Transverse colon (tissue), 4 donors: ENCODE data around the gene PAWR. TPM values are rescaled to one million over a fixed set of nuclear protein-coding genes. Genes with fewer than 3 reads are reported as not detected.

ENCODE experiments used
- DNase-seq: peaks from one replicate; pipeline ENCODE4 v3.0.0-alpha.2; 2019
- H3K27ac ChIP-seq, 4 donors: fragments of 200-600 bp; sonication (generic); 2 replicates each; pipeline ENCODE4 v1.5.1; 2016 to 2018; ENCODE audit warnings: inconsistent platforms in 4 of 4
- H3K27me3 ChIP-seq: fragments of 200-600 bp; sonication (generic); 2 replicates; pipeline ENCODE4 v1.5.1; 2017; ENCODE audit warnings: inconsistent platforms
- H3K36me3 ChIP-seq, 4 donors: fragments of 200-600 bp; sonication (generic); 2 replicates each; pipeline ENCODE4 v1.5.1; 2017 to 2019; ENCODE audit warnings: inconsistent platforms in 4 of 4
- H3K4me1 ChIP-seq, 4 donors: fragments of 200-600 bp; sonication (generic); 2 replicates each; pipeline ENCODE4 v1.5.1; 2017 to 2020; ENCODE audit warnings: inconsistent platforms in 4 of 4
- H3K4me3 ChIP-seq, 4 donors: fragments of 200-600 bp; sonication (generic); 1 replicate in 1 of 4; 2 replicates in 3 of 4; pipeline versions ENCODE4 v1.5.1 to v1.6.1; 2017 to 2019; ENCODE audit warnings: inconsistent platforms in 4 of 4
- H3K9me3 ChIP-seq, 2 donors: fragments of 200-600 bp; sonication (generic); 2 replicates each; pipeline ENCODE4 v1.5.1; 2017 to 2019; ENCODE audit warnings: inconsistent platforms in 2 of 2
- EP300 ChIP-seq: sonication (generic); formaldehyde crosslinking; IDR thresholded peaks from one replicate; pipeline ENCODE4 v1.6.1; 2017; ENCODE audit warnings: antibody characterized with exemption, low read depth
- POLR2A ChIP-seq: fragments of 450-650 bp; IDR thresholded peaks from one replicate; pipeline ENCODE4 v1.6.1; 2016; ENCODE audit warnings: antibody characterized with exemption, mild to moderate bottlenecking, moderate library complexity
- POLR2AphosphoS5 ChIP-seq, 3 donors: sonication (generic); formaldehyde crosslinking; IDR thresholded peaks; one replicate each; pipeline ENCODE4 v1.6.1; 2016; ENCODE audit warnings: antibody characterized with exemption in 3 of 3
- WGBS, 2 donors: methylation state at CpG; one replicate each; pipeline ENCODE4 v1.1.5; 2018; ENCODE audit warnings: low coverage in 1 of 2; 5-methylcytosine and 5-hydroxymethylcytosine counted together
- in situ Hi-C, 4 donors: fragments of 200-750 bp; cut with MboI; loops; one replicate each; pipeline versions ENCODE4 v1.15.0 to v1.15.1; 2017; ENCODE audit warnings: low sequenced_read_pairs in 3 of 4, low pct_ligation_motif_present in 1 of 4, low pct_unique_long_range_greater_than_20kb in 1 of 4
- intact Hi-C: fragments of 100-400 bp; cut with DNase I; formaldehyde crosslinking; loops from one replicate; pipeline ENCODE4 v1.15.1; 2023; ENCODE audit warnings: low total_unique reads
- total RNA-seq, 4 donors: library from RNA; depleted of rRNA; stranded (reverse); fragments of >200 nt; gene quantifications; one replicate each; pipeline ENCODE4 v1.1.0, GENCODE V29; 2016
- TF ChIP-seq, protein P1 (sequence below), 5 experiments: fragments of 200-600 bp in 3 of 5; fragments of 450-650 bp in 2 of 5; sonication (generic) in 3 of 5; IDR thresholded peaks; 1 replicate in 2 of 5; 2 replicates in 3 of 5; pipeline ENCODE4 v1.5.1; 2016 to 2017; ENCODE audit warnings: antibody characterized with exemption in 5 of 5, inconsistent platforms in 3 of 5, mild to moderate bottlenecking in 2 of 5, moderate library complexity in 1 of 5

Gene PAWR
- total RNA-seq, 4 donors from 2014 or later: 82.3 to 188 (median 115) TPM

DNA sequence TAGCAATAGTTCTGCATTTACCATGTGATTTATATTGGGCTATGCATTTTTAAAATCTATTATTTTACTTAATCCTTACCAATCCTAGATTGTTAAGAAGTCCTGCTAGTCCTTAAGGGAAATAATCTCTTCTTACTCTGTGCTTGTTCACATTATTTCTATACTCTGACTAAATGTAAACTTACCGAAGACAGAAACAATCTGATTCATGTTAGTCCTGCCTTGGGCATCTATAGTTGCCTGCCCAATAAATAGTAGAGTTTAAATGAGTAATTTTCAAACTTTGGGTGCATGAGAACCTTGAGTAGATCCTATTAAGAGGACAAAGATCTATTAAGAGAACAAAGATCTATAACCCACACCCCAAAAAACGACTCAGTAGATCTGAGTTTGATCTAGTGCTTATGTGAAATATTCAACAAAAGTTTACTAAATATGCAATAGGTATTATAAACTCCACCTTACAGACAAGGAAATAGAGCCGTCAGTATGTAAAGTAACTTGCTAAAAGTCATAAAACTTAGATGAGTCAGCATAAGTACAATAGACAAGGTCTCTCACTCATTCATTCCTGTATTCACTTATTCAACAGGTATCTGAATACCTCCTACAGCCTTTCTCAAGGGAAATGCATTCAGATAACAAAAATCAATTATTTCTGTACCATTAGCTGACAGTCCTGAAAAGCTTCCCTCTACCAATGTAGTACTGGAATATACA lies 127.6 kb downstream of the PAWR start:
- in situ Hi-C loops: loop anchor here in 2 of 4 donors (25.0 kb wide), 3 partner anchors 151 to 624 kb away; no protein-coding TSS in a partner anchor
- Histone ChIP-seq H3K27ac (peak overlapping the region; percentile 42 to 74 (median 63)), H3K9me3 (no peaks in the 10 kb centered on the region), H3K36me3 (peaks cover 0 to 3% (median 0%) of the 10 kb centered on the region in 4 donors), H3K27me3 (no peaks in the 10 kb centered on the region), H3K4me1 (peaks cover 4 to 60% (median 19%) of the 10 kb centered on the region in 4 donors), H3K4me3 (no peak overlapping the region)
- DNase-seq: no peak
- intact Hi-C loops: no loop called here
- TF ChIP-seq POLR2AphosphoS5 (IDR thresholded peaks at IDR 0.05): peak in 1 of 3 donors; percentile 11
- no peak for TF ChIP-seq POLR2A
- TF ChIP-seq, protein P1, sequence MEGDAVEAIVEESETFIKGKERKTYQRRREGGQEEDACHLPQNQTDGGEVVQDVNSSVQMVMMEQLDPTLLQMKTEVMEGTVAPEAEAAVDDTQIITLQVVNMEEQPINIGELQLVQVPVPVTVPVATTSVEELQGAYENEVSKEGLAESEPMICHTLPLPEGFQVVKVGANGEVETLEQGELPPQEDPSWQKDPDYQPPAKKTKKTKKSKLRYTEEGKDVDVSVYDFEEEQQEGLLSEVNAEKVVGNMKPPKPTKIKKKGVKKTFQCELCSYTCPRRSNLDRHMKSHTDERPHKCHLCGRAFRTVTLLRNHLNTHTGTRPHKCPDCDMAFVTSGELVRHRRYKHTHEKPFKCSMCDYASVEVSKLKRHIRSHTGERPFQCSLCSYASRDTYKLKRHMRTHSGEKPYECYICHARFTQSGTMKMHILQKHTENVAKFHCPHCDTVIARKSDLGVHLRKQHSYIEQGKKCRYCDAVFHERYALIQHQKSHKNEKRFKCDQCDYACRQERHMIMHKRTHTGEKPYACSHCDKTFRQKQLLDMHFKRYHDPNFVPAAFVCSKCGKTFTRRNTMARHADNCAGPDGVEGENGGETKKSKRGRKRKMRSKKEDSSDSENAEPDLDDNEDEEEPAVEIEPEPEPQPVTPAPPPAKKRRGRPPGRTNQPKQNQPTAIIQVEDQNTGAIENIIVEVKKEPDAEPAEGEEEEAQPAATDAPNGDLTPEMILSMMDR (IDR thresholded peaks at IDR 0.05): no peak
- no peak for TF ChIP-seq EP300
- 33 to 43% methylated on average over 3 of the region's 3 CpGs for WGBS, 2 donors

DNA sequence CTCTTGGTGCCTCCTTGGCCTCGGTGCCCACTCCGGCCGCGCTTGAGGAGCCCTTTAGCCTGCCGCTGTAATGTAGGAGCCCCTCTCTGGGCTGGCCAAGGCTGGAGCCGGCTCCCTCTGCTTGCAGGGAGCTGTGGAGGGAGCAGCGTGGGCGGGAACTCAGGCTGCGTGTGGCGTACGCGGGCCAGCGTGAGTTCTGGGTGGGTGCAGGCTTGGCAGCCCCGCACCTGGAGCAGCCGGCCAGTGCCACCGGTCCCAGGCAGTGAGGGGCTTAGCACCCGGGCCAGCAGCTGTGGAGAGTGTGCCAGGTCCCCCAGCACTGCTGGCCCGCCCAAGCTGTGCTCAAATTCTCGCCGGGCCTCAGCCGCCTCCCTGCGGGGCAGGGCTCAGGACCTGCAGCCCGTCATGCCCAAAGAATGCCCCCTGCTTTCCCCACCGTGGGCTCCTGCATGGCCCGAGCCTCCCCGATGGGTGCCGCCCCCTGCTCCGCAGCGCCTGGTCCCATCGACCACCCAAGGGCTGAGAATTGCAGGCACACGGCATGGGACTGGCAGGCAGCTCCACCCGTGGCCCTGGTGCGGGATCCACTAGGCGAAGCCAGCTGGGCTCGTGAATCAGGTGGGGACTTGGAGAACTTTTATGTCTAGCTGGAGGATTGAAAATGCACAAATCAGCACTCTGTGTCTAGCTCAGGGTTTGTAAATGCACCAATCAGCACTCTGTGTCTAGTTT lies 129.2 kb downstream of the PAWR start:
- Histone ChIP-seq H3K27me3 (no peaks in the 10 kb centered on the region), H3K4me1 (peaks cover 4 to 59% (median 21%) of the 10 kb centered on the region in 4 donors), H3K9me3 (no peaks in the 10 kb centered on the region), H3K27ac (no peak overlapping the region), H3K4me3 (no peak overlapping the region), H3K36me3 (peaks cover 0 to 3% (median 0%) of the 10 kb centered on the region in 4 donors)
- DNase-seq: no peak
- intact Hi-C loops: no loop called here
- no peak for TF ChIP-seq POLR2A
- no peak for TF ChIP-seq POLR2AphosphoS5 (IDR thresholded peaks at IDR 0.05)
- TF ChIP-seq, protein P1 (IDR thresholded peaks at IDR 0.05): no peak
- no peak for TF ChIP-seq EP300
- in situ Hi-C loops: loop anchor here in 2 of 4 donors (25.0 kb wide), 3 partner anchors 149 to 626 kb away; no protein-coding TSS in a partner anchor
- 98% methylated on average over 30 of the region's 35 CpGs; no CpG with 5 or more reads in 1 of the 2 donors for WGBS, 2 donors

DNA sequence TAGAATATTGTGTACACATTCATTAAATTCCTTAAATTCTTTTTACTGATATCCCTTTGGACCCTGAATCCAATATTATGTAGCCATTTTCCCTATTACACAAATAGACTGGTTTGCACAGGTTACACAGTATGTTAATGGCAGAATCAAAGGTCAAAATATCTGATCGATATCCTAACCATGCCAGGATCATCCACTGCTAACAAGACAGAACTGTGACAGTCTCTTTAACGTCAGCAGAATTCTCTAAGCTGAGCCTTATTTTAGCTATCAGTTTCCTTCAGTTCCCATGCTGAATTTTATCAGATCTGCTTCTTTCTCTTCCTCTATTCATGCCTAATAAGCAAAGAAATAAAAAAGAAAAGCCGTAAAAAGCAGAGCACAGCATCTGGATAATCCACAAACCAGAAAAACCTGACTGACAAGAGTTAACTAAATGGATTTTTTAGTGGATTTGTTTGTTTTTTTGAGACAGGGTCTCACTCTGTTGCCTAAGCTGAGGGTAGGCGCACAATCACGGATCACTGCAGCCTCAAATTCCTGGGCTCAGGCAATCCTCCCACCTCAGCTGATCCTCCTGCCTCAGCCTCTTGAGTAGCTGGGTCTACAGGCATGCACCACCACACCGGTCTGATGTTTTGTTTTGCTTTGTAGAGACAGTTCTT lies 130.4 kb downstream of the PAWR start:
- peak overlapping the region; percentile 28 to 53 (median 42) for H3K27ac ChIP-seq
- no peak for DNase-seq
- H3K4me3 ChIP-seq: no peak overlapping the region
- intact Hi-C loops (no loop called here), in situ Hi-C loops (loop anchor here in 2 of 4 donors (25.0 kb wide), 3 partner anchors 148 to 627 kb away; no protein-coding TSS in a partner anchor)
- WGBS, 2 donors: 54 to 56% methylated on average over 6 of the region's 6 CpGs
- TF ChIP-seq, protein P1 (IDR thresholded peaks at IDR 0.05): no peak
- TF ChIP-seq POLR2A (no peak), POLR2AphosphoS5 (IDR thresholded peaks at IDR 0.05) (no peak), EP300 (no peak)
- no peaks in the 10 kb centered on the region for H3K9me3 ChIP-seq
- no peaks in the 10 kb centered on the region for H3K27me3 ChIP-seq
- H3K4me1 ChIP-seq: peaks cover 4 to 54% (median 18%) of the 10 kb centered on the region in 4 donors
- peaks cover 0 to 3% (median 0%) of the 10 kb centered on the region in 4 donors for H3K36me3 ChIP-seq
